Measurements from ENCODE around the gene ZSCAN31. TPM values are rescaled to one million over a fixed set of nuclear protein-coding genes. Genes with fewer than 3 reads are reported as not detected.

ZSCAN31 gene
- total and polyA plus RNA-seq, 9 of the 15 experiments (the other 6 are each of a cell fraction or from before 2014, with no cell fraction given): 3.9 to 12.1 (median 7.0) TPM

DNA sequence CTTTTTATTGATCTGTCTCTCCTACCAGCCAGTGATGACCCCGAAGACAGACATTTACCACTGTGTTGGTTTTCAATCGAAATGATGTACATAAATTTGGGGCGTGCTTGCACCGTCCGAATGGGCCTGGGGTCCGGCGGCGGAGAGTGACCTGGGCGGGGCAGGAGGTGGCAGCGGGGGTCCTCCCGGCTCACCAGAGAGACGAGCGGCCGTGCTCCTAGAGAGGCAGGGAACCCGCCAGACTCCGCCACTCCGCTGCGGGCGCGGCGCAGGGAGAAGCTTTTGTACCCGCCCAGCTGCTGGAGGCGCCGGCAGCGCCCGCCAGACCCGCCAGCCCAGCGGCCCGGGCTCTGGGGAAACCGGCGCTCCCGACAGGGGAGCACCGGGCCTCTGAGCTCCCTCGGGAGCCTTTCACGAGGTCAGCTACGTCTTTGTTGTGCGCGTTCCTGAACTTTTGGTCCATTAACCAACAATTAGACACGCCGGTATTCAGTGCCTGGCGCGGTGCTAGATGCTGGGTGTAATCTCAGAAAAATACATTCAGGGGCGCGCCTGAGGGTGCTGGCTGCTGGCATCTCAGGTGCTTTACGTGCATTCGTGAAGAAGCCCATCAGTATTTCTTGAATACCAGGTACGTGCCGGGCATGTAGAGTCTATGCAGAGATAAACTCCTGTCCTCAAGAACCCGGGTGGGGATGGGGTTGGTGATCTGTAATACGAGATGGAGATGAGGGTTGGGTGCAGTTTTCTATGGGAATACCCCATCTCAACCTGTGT is 54.5 kb downstream of the ZSCAN31 start, which contains the start of gene PGBD1 (continued):
- TF ChIP-seq, protein P1, sequence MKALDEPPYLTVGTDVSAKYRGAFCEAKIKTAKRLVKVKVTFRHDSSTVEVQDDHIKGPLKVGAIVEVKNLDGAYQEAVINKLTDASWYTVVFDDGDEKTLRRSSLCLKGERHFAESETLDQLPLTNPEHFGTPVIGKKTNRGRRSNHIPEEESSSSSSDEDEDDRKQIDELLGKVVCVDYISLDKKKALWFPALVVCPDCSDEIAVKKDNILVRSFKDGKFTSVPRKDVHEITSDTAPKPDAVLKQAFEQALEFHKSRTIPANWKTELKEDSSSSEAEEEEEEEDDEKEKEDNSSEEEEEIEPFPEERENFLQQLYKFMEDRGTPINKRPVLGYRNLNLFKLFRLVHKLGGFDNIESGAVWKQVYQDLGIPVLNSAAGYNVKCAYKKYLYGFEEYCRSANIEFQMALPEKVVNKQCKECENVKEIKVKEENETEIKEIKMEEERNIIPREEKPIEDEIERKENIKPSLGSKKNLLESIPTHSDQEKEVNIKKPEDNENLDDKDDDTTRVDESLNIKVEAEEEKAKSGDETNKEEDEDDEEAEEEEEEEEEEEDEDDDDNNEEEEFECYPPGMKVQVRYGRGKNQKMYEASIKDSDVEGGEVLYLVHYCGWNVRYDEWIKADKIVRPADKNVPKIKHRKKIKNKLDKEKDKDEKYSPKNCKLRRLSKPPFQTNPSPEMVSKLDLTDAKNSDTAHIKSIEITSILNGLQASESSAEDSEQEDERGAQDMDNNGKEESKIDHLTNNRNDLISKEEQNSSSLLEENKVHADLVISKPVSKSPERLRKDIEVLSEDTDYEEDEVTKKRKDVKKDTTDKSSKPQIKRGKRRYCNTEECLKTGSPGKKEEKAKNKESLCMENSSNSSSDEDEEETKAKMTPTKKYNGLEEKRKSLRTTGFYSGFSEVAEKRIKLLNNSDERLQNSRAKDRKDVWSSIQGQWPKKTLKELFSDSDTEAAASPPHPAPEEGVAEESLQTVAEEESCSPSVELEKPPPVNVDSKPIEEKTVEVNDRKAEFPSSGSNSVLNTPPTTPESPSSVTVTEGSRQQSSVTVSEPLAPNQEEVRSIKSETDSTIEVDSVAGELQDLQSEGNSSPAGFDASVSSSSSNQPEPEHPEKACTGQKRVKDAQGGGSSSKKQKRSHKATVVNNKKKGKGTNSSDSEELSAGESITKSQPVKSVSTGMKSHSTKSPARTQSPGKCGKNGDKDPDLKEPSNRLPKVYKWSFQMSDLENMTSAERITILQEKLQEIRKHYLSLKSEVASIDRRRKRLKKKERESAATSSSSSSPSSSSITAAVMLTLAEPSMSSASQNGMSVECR (CRISPR knock-in tag; IDR thresholded peaks at IDR 0.05): peak; percentile 63; the same call in 1 of the 2 replicates
- TF ChIP-seq, protein P2, sequence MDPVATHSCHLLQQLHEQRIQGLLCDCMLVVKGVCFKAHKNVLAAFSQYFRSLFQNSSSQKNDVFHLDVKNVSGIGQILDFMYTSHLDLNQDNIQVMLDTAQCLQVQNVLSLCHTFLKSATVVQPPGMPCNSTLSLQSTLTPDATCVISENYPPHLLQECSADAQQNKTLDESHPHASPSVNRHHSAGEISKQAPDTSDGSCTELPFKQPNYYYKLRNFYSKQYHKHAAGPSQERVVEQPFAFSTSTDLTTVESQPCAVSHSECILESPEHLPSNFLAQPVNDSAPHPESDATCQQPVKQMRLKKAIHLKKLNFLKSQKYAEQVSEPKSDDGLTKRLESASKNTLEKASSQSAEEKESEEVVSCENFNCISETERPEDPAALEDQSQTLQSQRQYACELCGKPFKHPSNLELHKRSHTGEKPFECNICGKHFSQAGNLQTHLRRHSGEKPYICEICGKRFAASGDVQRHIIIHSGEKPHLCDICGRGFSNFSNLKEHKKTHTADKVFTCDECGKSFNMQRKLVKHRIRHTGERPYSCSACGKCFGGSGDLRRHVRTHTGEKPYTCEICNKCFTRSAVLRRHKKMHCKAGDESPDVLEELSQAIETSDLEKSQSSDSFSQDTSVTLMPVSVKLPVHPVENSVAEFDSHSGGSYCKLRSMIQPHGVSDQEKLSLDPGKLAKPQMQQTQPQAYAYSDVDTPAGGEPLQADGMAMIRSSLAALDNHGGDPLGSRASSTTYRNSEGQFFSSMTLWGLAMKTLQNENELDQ (CRISPR knock-in tag; IDR thresholded peaks at IDR 0.05; ENCODE audit: borderline replicate concordance): no peak
- TF ChIP-seq ETV5 (CRISPR knock-in tag; IDR thresholded peaks at IDR 0.05; ENCODE audit: low read depth) (peak; percentile 72), ETV6 (IDR thresholded peaks at IDR 0.05; ENCODE audit: borderline replicate concordance in 1 of 2, low read depth in 2 of 2, low read length in 1 of 2) (no peak), ETV6 (CRISPR knock-in tag; IDR thresholded peaks at IDR 0.05; ENCODE audit: borderline replicate concordance) (no peak), ZNF239 (CRISPR knock-in tag; IDR thresholded peaks at IDR 0.05) (no peak), SMARCE1 (IDR thresholded peaks at IDR 0.05) (0 out of 2 replicates have a peak, but pooled peaks have one; percentile 14), ZFX (CRISPR knock-in tag; IDR thresholded peaks at IDR 0.05) (peak; percentile 74), SUPT5H (IDR thresholded peaks at IDR 0.05) (peak; percentile 70), NFXL1 (CRISPR knock-in tag; IDR thresholded peaks at IDR 0.05) (no peak), KDM4B (IDR thresholded peaks at IDR 0.05; ENCODE audit: borderline replicate concordance in 2 of 2, low read depth in 1 of 2) (peak in 1 of 2 experiments; percentile 68; a peak in 1 of 4 replicates), HNRNPLL (IDR thresholded peaks at IDR 0.05; ENCODE audit: low read depth, low read length, poor library complexity, severe bottlenecking) (peak; percentile 95)
- TF ChIP-seq, protein P3, sequence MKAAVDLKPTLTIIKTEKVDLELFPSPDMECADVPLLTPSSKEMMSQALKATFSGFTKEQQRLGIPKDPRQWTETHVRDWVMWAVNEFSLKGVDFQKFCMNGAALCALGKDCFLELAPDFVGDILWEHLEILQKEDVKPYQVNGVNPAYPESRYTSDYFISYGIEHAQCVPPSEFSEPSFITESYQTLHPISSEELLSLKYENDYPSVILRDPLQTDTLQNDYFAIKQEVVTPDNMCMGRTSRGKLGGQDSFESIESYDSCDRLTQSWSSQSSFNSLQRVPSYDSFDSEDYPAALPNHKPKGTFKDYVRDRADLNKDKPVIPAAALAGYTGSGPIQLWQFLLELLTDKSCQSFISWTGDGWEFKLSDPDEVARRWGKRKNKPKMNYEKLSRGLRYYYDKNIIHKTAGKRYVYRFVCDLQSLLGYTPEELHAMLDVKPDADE (conservative IDR thresholded peaks at IDR 0.05; ENCODE audit: control insufficient read depth, low read depth, low read length): peak; percentile 86

Data from K562 (cell line).